Measurements from ENCODE around the gene FIZ1.

DNA sequence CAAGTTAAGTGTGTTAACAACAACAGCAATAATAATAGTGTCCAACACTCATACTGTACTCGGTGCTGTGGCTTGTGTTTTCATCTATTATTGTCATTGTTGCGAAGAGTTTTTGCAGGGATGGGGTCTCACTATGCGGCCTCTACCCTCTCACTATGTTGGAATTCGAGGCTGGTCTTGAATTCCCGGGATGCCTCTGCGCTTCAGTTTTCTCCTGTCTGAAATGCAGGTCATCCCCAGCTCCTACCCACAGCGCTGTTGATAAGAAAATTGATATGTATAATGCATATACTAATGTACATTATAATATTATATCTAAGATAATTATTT is 49.0 kb downstream of the FIZ1 start:
- no peak for TF ChIP-seq RAD21 (IDR thresholded peaks at IDR 0.05; ENCODE audit: low read length)
- no peak for TF ChIP-seq POLR2A (IDR thresholded peaks at IDR 0.05; ENCODE audit: low read depth, low read length)
- TF ChIP-seq, protein P1, sequence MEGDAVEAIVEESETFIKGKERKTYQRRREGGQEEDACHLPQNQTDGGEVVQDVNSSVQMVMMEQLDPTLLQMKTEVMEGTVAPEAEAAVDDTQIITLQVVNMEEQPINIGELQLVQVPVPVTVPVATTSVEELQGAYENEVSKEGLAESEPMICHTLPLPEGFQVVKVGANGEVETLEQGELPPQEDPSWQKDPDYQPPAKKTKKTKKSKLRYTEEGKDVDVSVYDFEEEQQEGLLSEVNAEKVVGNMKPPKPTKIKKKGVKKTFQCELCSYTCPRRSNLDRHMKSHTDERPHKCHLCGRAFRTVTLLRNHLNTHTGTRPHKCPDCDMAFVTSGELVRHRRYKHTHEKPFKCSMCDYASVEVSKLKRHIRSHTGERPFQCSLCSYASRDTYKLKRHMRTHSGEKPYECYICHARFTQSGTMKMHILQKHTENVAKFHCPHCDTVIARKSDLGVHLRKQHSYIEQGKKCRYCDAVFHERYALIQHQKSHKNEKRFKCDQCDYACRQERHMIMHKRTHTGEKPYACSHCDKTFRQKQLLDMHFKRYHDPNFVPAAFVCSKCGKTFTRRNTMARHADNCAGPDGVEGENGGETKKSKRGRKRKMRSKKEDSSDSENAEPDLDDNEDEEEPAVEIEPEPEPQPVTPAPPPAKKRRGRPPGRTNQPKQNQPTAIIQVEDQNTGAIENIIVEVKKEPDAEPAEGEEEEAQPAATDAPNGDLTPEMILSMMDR (conservative IDR thresholded peaks at IDR 0.05; ENCODE audit: low read depth, low read length) = no peak
- TF ChIP-seq MAZ (IDR thresholded peaks at IDR 0.05; ENCODE audit: borderline replicate concordance, low read depth, low read length) = no peak
- no peak for TF ChIP-seq RFX5 (IDR thresholded peaks at IDR 0.05; ENCODE audit: low read depth, low read length)
- TF ChIP-seq SMC3 (IDR thresholded peaks at IDR 0.05; ENCODE audit: low read depth, low read length) = no peak
- TF ChIP-seq, protein P2, sequence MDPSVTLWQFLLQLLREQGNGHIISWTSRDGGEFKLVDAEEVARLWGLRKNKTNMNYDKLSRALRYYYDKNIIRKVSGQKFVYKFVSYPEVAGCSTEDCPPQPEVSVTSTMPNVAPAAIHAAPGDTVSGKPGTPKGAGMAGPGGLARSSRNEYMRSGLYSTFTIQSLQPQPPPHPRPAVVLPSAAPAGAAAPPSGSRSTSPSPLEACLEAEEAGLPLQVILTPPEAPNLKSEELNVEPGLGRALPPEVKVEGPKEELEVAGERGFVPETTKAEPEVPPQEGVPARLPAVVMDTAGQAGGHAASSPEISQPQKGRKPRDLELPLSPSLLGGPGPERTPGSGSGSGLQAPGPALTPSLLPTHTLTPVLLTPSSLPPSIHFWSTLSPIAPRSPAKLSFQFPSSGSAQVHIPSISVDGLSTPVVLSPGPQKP (IDR thresholded peaks at IDR 0.05; ENCODE audit: borderline replicate concordance, low read depth, low read length) = no peak
- no peak for TF ChIP-seq MXI1 (IDR thresholded peaks at IDR 0.05; ENCODE audit: borderline replicate concordance, low read depth, low read length)
- no peak for TF ChIP-seq FOS (IDR thresholded peaks at IDR 0.05; ENCODE audit: low read depth, low read length)
- no peak for TF ChIP-seq BHLHE40 (IDR thresholded peaks at IDR 0.05; ENCODE audit: low read depth, low read length)
